HEK293 (cell line): ENCODE results near the gene PPP1R9B.

ENCODE experiments used
- EGR2 ChIP-seq: fragments of 450-650 bp; formaldehyde crosslinking; IDR thresholded peaks from 2 replicates; pipeline ENCODE4 v1.5.1; 2016; ENCODE audit warnings: low read depth, missing biosample characterization, missing genetic modification characterization
- FEZF1 ChIP-seq: fragments of 450-650 bp; formaldehyde crosslinking; IDR thresholded peaks from 2 replicates; pipeline ENCODE4 v1.5.1; 2016; ENCODE audit warnings: missing biosample characterization, missing genetic modification characterization
- GLI2 ChIP-seq: fragments of 450-650 bp; formaldehyde crosslinking; IDR thresholded peaks from 2 replicates; pipeline ENCODE4; 2017; ENCODE audit warnings: missing biosample characterization, missing genetic modification characterization, low read depth, borderline replicate concordance
- GLIS2 ChIP-seq: fragments of 450-650 bp; formaldehyde crosslinking; IDR thresholded peaks from 2 replicates; pipeline ENCODE4 v1.5.1; 2016; ENCODE audit warnings: missing biosample characterization, missing genetic modification characterization
- ZBTB7A ChIP-seq: fragments of 450-650 bp; formaldehyde crosslinking; IDR thresholded peaks from 2 replicates; pipeline ENCODE4 v1.5.1; 2016; ENCODE audit warnings: low read depth, missing biosample characterization, missing genetic modification characterization
- ZFHX2 ChIP-seq: fragments of 450-650 bp; formaldehyde crosslinking; conservative IDR thresholded peaks from 2 replicates; pipeline ENCODE4 v1.5.1; 2016; ENCODE audit warnings: missing biosample characterization, missing genetic modification characterization
- ZFP69B ChIP-seq: fragments of 450-650 bp; formaldehyde crosslinking; IDR thresholded peaks from 2 replicates; pipeline ENCODE4 v1.5.1; 2016; ENCODE audit warnings: missing biosample characterization, missing genetic modification characterization
- ZNF132 ChIP-seq: fragments of 450-650 bp; formaldehyde crosslinking; IDR thresholded peaks from 2 replicates; pipeline ENCODE4 v1.5.1; 2017; ENCODE audit warnings: missing biosample characterization, missing genetic modification characterization, borderline replicate concordance
- ZNF138 ChIP-seq: fragments of 450-650 bp; formaldehyde crosslinking; IDR thresholded peaks from 2 replicates; pipeline ENCODE4 v1.5.1; 2016; ENCODE audit warnings: missing biosample characterization, missing genetic modification characterization, borderline replicate concordance
- ZNF184 ChIP-seq: fragments of 450-650 bp; IDR thresholded peaks from 2 replicates; pipeline ENCODE4 v1.5.1; 2018; ENCODE audit warnings: missing biosample characterization, mild to moderate bottlenecking, missing genetic modification characterization
- ZNF221 ChIP-seq: fragments of 450-650 bp; formaldehyde crosslinking; IDR thresholded peaks from 2 replicates; pipeline ENCODE4 v1.5.1; 2017; ENCODE audit warnings: missing biosample characterization, missing genetic modification characterization, borderline replicate concordance
- ZNF324 ChIP-seq: fragments of 450-650 bp; formaldehyde crosslinking; IDR thresholded peaks from 2 replicates; pipeline ENCODE4 v1.5.1; 2016; ENCODE audit warnings: missing biosample characterization, missing genetic modification characterization
- ZNF341 ChIP-seq: fragments of 450-650 bp; formaldehyde crosslinking; IDR thresholded peaks from 2 replicates; pipeline ENCODE4; 2016; ENCODE audit warnings: low read depth, missing biosample characterization, missing genetic modification characterization
- ZNF423 ChIP-seq: fragments of 450-650 bp; formaldehyde crosslinking; IDR thresholded peaks from 2 replicates; pipeline ENCODE4 v1.5.1; 2016; ENCODE audit warnings: missing biosample characterization, missing genetic modification characterization
- ZNF544 ChIP-seq: fragments of 450-650 bp; formaldehyde crosslinking; IDR thresholded peaks from 2 replicates; pipeline ENCODE4 v1.5.0; 2017; ENCODE audit warnings: missing biosample characterization, missing genetic modification characterization
- ZNF558 ChIP-seq: fragments of 450-650 bp; formaldehyde crosslinking; IDR thresholded peaks from 2 replicates; pipeline ENCODE4 v1.5.1; 2016; ENCODE audit warnings: missing biosample characterization, missing genetic modification characterization
- ZNF571 ChIP-seq: fragments of 450-650 bp; formaldehyde crosslinking; IDR thresholded peaks from 2 replicates; pipeline ENCODE4 v1.5.0; 2017; ENCODE audit warnings: missing biosample characterization, missing genetic modification characterization
- ZNF596 ChIP-seq: fragments of 450-650 bp; IDR thresholded peaks from 2 replicates; pipeline ENCODE4 v1.5.0; 2018; ENCODE audit warnings: missing biosample characterization, mild to moderate bottlenecking, missing genetic modification characterization, moderate library complexity
- ZNF623 ChIP-seq: fragments of 450-650 bp; formaldehyde crosslinking; IDR thresholded peaks from 2 replicates; pipeline ENCODE4 v1.5.1; 2016; ENCODE audit warnings: missing biosample characterization, missing genetic modification characterization
- ZNF777 ChIP-seq: fragments of 450-650 bp; formaldehyde crosslinking; IDR thresholded peaks from 2 replicates; pipeline ENCODE4 v1.5.1; 2017; ENCODE audit warnings: missing biosample characterization, missing genetic modification characterization, borderline replicate concordance
- ZNF830 ChIP-seq: fragments of 450-650 bp; IDR thresholded peaks from 2 replicates; pipeline ENCODE4 v1.5.0; 2018; ENCODE audit warnings: missing biosample characterization, missing genetic modification characterization, low read depth, mild to moderate bottlenecking, moderate library complexity
- TF ChIP-seq, protein P1 (sequence below): fragments of 450-650 bp; IDR thresholded peaks from 2 replicates; pipeline ENCODE4 v1.5.1; 2018; ENCODE audit warnings: missing biosample characterization, missing genetic modification characterization
- TF ChIP-seq, protein P2 (sequence below): fragments of 450-650 bp; formaldehyde crosslinking; IDR thresholded peaks from 2 replicates; pipeline ENCODE4; 2016; ENCODE audit warnings: missing biosample characterization, missing genetic modification characterization
- TF ChIP-seq, protein P3 (sequence below): sonication (generic); formaldehyde crosslinking; IDR thresholded peaks from 2 replicates; pipeline ENCODE4 v1.8.1; 2022; ENCODE audit warnings: mild to moderate bottlenecking, moderate library complexity, missing genetic modification reagents
- TF ChIP-seq, protein P4 (sequence below): fragments of 450-650 bp; formaldehyde crosslinking; IDR thresholded peaks from 2 replicates; pipeline ENCODE4 v1.5.1; 2017; ENCODE audit warnings: missing biosample characterization, mild to moderate bottlenecking, missing genetic modification characterization, moderate library complexity
- TF ChIP-seq, protein P5 (sequence below): fragments of 450-650 bp; formaldehyde crosslinking; IDR thresholded peaks from 2 replicates; pipeline ENCODE4 v1.5.1; 2017; ENCODE audit warnings: missing biosample characterization, missing genetic modification characterization
- TF ChIP-seq, protein P6 (sequence below): fragments of 450-650 bp; formaldehyde crosslinking; IDR thresholded peaks from 2 replicates; pipeline ENCODE4 v1.5.1; 2016; ENCODE audit warnings: missing biosample characterization, missing genetic modification characterization
- TF ChIP-seq, protein P7 (sequence below): fragments of 450-650 bp; formaldehyde crosslinking; IDR thresholded peaks from 2 replicates; pipeline ENCODE4 v1.5.1; 2016; ENCODE audit warnings: missing biosample characterization, missing genetic modification characterization

PPP1R9B gene

DNA sequence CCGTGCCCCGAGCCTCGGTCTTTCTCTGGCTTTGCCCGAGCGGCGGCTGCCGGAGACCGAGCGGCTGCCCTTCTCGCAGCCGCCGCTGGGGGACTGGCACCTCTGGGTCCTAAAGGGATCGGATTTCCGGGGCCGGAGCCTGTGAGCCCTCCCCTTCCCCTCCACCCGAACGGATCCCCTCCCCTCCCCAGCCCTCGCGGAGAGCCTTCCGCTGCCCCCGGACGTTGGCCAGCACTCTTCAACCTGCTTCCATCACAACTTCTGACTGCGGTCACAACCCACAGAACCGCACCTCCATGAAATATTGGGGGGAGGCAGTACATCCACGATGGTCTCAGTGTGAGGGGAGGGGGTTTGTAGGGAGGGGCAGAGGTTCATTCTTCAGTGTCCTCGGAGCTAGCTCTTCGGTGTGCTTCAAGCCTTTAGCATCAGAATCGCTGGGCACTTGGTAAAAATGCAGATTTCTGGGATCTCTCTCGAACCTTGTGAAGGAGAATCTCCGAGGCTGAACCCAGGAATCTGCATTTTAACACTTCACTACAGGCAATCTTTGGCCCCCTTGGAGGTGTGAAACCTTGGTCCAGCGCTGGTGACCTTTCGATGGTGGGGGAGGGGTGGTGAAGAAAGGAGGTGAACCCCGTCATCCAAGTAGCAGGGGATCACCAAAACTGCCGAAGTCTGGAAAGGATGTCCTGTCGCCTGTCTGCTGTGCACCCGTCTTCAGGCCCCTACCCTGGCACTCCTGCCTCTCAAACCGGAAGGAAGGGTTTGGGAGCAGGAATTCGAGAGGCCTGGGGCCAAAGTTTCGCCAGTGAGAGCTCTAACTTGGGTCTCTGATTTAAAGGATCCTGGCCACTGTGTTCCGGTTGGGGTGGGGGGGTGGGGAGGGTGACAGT lies 812 bp upstream of the PPP1R9B start (continued):
- TF ChIP-seq, protein P1, sequence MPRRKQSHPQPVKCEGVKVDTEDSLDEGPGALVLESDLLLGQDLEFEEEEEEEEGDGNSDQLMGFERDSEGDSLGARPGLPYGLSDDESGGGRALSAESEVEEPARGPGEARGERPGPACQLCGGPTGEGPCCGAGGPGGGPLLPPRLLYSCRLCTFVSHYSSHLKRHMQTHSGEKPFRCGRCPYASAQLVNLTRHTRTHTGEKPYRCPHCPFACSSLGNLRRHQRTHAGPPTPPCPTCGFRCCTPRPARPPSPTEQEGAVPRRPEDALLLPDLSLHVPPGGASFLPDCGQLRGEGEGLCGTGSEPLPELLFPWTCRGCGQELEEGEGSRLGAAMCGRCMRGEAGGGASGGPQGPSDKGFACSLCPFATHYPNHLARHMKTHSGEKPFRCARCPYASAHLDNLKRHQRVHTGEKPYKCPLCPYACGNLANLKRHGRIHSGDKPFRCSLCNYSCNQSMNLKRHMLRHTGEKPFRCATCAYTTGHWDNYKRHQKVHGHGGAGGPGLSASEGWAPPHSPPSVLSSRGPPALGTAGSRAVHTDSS (tag by site-specific recombination), result no peak
- TF ChIP-seq ZNF184 (no peak), ZNF138 (no peak), ZNF558 (tag by site-specific recombination) (no peak), ZNF423 (peak; percentile 40), ZNF544 (tag by site-specific recombination) (no peak), ZNF132 (tag by site-specific recombination) (no peak), ZNF221 (tag by site-specific recombination) (no peak), ZFHX2 (no peak; the same call in 1 of the 2 replicates), ZNF596 (tag by site-specific recombination) (0 out of 2 replicates have a peak, but pooled peaks have one; percentile 9), GLI2 (no peak), GLIS2 (tag by site-specific recombination) (no peak), ZNF341 (tag by site-specific recombination) (peak; percentile 47; the same call in 1 of the 2 replicates), ZNF777 (tag by site-specific recombination) (no peak), ZBTB7A (tag by site-specific recombination) (0 out of 2 replicates have a peak, but pooled peaks have one; percentile 18), ZNF830 (no peak), ZNF571 (tag by site-specific recombination) (no peak), ZNF324 (tag by site-specific recombination) (peak; percentile 14; the same call in 1 of the 2 replicates), ZNF623 (tag by site-specific recombination) (peak; percentile 73), EGR2 (tag by site-specific recombination) (0 out of 2 replicates have a peak, but pooled peaks have one; percentile 5), FEZF1 (tag by site-specific recombination) (no peak), ZFP69B (tag by site-specific recombination) (no peak)
- TF ChIP-seq, protein P2, sequence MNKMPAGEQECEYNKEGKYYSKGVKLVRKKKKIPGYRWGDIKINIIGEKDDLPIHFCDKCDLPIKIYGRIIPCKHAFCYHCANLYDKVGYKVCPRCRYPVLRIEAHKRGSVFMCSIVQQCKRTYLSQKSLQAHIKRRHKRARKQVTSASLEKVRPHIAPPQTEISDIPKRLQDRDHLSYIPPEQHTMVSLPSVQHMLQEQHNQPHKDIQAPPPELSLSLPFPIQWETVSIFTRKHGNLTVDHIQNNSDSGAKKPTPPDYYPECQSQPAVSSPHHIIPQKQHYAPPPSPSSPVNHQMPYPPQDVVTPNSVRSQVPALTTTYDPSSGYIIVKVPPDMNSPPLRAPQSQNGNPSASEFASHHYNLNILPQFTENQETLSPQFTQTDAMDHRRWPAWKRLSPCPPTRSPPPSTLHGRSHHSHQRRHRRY (tag by site-specific recombination), result no peak
- TF ChIP-seq, protein P3, sequence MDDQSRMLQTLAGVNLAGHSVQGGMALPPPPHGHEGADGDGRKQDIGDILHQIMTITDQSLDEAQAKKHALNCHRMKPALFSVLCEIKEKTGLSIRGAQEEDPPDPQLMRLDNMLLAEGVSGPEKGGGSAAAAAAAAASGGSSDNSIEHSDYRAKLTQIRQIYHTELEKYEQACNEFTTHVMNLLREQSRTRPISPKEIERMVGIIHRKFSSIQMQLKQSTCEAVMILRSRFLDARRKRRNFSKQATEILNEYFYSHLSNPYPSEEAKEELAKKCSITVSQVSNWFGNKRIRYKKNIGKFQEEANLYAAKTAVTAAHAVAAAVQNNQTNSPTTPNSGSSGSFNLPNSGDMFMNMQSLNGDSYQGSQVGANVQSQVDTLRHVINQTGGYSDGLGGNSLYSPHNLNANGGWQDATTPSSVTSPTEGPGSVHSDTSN, result no peak
- TF ChIP-seq, protein P4, sequence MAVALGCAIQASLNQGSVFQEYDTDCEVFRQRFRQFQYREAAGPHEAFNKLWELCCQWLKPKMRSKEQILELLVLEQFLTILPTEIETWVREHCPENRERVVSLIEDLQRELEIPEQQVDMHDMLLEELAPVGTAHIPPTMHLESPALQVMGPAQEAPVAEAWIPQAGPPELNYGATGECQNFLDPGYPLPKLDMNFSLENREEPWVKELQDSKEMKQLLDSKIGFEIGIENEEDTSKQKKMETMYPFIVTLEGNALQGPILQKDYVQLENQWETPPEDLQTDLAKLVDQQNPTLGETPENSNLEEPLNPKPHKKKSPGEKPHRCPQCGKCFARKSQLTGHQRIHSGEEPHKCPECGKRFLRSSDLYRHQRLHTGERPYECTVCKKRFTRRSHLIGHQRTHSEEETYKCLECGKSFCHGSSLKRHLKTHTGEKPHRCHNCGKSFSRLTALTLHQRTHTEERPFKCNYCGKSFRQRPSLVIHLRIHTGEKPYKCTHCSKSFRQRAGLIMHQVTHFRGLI (tag by site-specific recombination), result no peak
- TF ChIP-seq, protein P5, sequence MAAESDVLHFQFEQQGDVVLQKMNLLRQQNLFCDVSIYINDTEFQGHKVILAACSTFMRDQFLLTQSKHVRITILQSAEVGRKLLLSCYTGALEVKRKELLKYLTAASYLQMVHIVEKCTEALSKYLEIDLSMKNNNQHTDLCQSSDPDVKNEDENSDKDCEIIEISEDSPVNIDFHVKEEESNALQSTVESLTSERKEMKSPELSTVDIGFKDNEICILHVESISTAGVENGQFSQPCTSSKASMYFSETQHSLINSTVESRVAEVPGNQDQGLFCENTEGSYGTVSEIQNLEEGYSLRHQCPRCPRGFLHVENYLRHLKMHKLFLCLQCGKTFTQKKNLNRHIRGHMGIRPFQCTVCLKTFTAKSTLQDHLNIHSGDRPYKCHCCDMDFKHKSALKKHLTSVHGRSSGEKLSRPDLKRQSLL (tag by site-specific recombination), result no peak
- TF ChIP-seq, protein P6, sequence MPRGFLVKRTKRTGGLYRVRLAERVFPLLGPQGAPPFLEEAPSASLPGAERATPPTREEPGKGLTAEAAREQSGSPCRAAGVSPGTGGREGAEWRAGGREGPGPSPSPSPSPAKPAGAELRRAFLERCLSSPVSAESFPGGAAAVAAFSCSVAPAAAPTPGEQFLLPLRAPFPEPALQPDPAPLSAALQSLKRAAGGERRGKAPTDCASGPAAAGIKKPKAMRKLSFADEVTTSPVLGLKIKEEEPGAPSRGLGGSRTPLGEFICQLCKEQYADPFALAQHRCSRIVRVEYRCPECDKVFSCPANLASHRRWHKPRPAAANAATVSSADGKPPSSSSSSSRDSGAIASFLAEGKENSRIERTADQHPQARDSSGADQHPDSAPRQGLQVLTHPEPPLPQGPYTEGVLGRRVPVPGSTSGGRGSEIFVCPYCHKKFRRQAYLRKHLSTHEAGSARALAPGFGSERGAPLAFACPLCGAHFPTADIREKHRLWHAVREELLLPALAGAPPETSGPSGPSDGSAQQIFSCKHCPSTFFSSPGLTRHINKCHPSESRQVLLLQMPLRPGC (tag by site-specific recombination), result peak; percentile 10; the same call in 1 of the 2 replicates
- TF ChIP-seq, protein P7, sequence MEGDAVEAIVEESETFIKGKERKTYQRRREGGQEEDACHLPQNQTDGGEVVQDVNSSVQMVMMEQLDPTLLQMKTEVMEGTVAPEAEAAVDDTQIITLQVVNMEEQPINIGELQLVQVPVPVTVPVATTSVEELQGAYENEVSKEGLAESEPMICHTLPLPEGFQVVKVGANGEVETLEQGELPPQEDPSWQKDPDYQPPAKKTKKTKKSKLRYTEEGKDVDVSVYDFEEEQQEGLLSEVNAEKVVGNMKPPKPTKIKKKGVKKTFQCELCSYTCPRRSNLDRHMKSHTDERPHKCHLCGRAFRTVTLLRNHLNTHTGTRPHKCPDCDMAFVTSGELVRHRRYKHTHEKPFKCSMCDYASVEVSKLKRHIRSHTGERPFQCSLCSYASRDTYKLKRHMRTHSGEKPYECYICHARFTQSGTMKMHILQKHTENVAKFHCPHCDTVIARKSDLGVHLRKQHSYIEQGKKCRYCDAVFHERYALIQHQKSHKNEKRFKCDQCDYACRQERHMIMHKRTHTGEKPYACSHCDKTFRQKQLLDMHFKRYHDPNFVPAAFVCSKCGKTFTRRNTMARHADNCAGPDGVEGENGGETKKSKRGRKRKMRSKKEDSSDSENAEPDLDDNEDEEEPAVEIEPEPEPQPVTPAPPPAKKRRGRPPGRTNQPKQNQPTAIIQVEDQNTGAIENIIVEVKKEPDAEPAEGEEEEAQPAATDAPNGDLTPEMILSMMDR (tag by site-specific recombination), result peak; percentile 67
